ENCODE data around the gene CORO1C.

Gene CORO1C

DNA sequence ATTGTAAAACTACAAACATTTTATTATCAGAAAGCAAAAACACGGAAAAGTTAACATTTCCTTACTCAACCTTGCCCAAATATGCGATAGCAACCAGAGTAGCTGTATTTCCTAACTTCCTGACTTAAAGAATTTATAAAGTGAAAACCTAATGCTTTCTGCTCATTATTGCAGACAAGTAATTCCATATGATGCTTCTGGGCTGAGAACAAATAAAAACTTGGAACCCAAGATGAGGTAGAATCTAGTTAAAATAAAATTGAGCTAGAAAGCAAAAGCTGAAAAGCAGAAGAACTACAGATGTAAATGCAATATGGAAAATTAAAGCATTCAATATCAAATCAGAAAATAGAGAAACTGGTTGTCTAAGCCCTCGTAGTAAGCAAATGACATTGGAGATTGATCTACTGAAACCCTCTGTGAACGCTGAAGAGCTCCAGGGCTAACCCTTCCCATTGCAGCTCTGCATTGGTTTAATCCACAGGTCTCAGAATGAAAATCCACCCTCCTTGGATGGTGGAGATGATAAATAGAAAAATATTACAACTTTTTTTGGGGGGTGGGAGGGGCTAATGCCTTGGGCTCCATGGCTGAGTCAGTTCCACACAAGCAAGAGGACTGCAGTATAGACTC, 40.7 kb downstream of the CORO1C start:
- H3K18ac ChIP-seq (ENCODE audit: low read length) = peak overlapping the region; percentile 86
- peak overlapping the region; percentile 94 for H3K27ac ChIP-seq (ENCODE audit: low read depth, low read length)
- peak overlapping the region; percentile 43 for H3K4ac ChIP-seq (ENCODE audit: low read depth, low read length)
- no peak overlapping the region for H4K12ac ChIP-seq (ENCODE audit: low read depth, low read length)
- H3K14ac ChIP-seq (ENCODE audit: low read length) = peak overlapping the region; percentile 88
- H2AFZ ChIP-seq (ENCODE audit: insufficient read depth, low read length, poor library complexity) = peak overlapping the region; percentile 72
- H4K8ac ChIP-seq (ENCODE audit: low read depth, low read length) = peak overlapping the region; percentile 50
- peak overlapping the region; percentile 96 for H4K91ac ChIP-seq (ENCODE audit: low read depth, low read length)
- DNase-seq = peak in 1 of 2 donors; percentile 2
- H3K4me1 ChIP-seq (ENCODE audit: control insufficient read depth in 1 of 2, insufficient read depth in 2 of 2, low read length in 2 of 2) = peaks cover 23 to 25% of the 10 kb centered on the region in 2 experiments
- H3K4me3 ChIP-seq (ENCODE audit: low read depth, low read length) = no peak overlapping the region
- no CpG with 5 or more reads among the region's 4 CpGs for WGBS (ENCODE audit: extremely low coverage, insufficient coverage, insufficient read length)
- no peak overlapping the region for H3K23ac ChIP-seq (ENCODE audit: low read length)
- H3K36me3 ChIP-seq (ENCODE audit: control insufficient read depth in 1 of 2, insufficient read depth in 2 of 2, low read length in 2 of 2) = peaks cover 3 to 9% of the 10 kb centered on the region in 2 experiments
- peak overlapping the region; percentile 94 for H2BK120ac ChIP-seq (ENCODE audit: insufficient read depth, low read length, poor library complexity)
- peak overlapping the region; percentile 4 for H3K4me2 ChIP-seq (ENCODE audit: low read length)
- H2BK5ac ChIP-seq (ENCODE audit: low read depth, low read length, poor library complexity) = peak overlapping the region; percentile 73
- peaks cover 15% of the 10 kb centered on the region for H3K79me1 ChIP-seq (ENCODE audit: low read length)
- peak overlapping the region; percentile 95 for H2BK12ac ChIP-seq (ENCODE audit: low read length)
- H3K9ac ChIP-seq (ENCODE audit: low read length) = no peak overlapping the region
- no peaks in the 10 kb centered on the region for H3K27me3 ChIP-seq (ENCODE audit: insufficient read depth, low read length)
- peak overlapping the region; percentile 95 for H2AK5ac ChIP-seq (ENCODE audit: low read length)
- H3K9me3 ChIP-seq (ENCODE audit: insufficient read depth, low read depth, low read length) = no peaks in the 10 kb centered on the region
- peaks cover 13% of the 10 kb centered on the region for H3K79me2 ChIP-seq (ENCODE audit: control insufficient read depth, insufficient read depth, low read length, poor library complexity)

DNA sequence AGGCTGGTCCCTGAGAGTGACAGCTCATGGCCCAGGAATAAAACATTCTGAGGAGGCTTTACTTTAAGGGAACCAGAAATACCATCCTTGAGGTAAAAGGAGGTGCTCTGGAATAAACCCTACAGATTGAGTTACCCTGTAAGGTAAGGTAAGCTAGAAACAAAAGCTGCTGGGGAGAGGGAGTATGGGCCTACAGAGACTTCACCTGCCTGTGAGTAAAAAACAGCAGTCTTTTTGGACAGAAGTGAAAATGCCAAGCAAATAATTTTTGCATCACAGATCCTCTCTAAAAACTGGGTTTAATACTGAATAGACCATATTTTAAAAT, 41.2 kb downstream of the CORO1C start:
- Histone ChIP-seq H3K4me2 (ENCODE audit: low read length) (no peak overlapping the region), H3K4me3 (ENCODE audit: low read depth, low read length) (no peak overlapping the region), H3K14ac (ENCODE audit: low read length) (no peak overlapping the region), H4K8ac (ENCODE audit: low read depth, low read length) (no peak overlapping the region), H2BK120ac (ENCODE audit: insufficient read depth, low read length, poor library complexity) (peak overlapping the region; percentile 19), H3K4ac (ENCODE audit: low read depth, low read length) (no peak overlapping the region), H2AK5ac (ENCODE audit: low read length) (peak overlapping the region; percentile 3), H3K9me3 (ENCODE audit: insufficient read depth, low read depth, low read length) (no peaks in the 10 kb centered on the region), H2AFZ (ENCODE audit: insufficient read depth, low read length, poor library complexity) (no peak overlapping the region), H3K18ac (ENCODE audit: low read length) (no peak overlapping the region), H3K79me1 (ENCODE audit: low read length) (peaks cover 15% of the 10 kb centered on the region), H4K91ac (ENCODE audit: low read depth, low read length) (peak overlapping the region; percentile 41), H3K79me2 (ENCODE audit: control insufficient read depth, insufficient read depth, low read length, poor library complexity) (peaks cover 12% of the 10 kb centered on the region), H3K4me1 (ENCODE audit: control insufficient read depth in 1 of 2, insufficient read depth in 2 of 2, low read length in 2 of 2) (peaks cover 23 to 24% of the 10 kb centered on the region in 2 experiments), H3K9ac (ENCODE audit: low read length) (no peak overlapping the region), H2BK12ac (ENCODE audit: low read length) (peak overlapping the region; percentile 25), H4K12ac (ENCODE audit: low read depth, low read length) (no peak overlapping the region), H3K27ac (ENCODE audit: low read depth, low read length) (peak overlapping the region; percentile 63), H3K27me3 (ENCODE audit: insufficient read depth, low read length) (no peaks in the 10 kb centered on the region), H2BK5ac (ENCODE audit: low read depth, low read length, poor library complexity) (peak overlapping the region; percentile 15), H3K23ac (ENCODE audit: low read length) (no peak overlapping the region), H3K36me3 (ENCODE audit: control insufficient read depth in 1 of 2, insufficient read depth in 2 of 2, low read length in 2 of 2) (peaks cover 3 to 9% of the 10 kb centered on the region in 2 experiments)
- no peak for DNase-seq

DNA sequence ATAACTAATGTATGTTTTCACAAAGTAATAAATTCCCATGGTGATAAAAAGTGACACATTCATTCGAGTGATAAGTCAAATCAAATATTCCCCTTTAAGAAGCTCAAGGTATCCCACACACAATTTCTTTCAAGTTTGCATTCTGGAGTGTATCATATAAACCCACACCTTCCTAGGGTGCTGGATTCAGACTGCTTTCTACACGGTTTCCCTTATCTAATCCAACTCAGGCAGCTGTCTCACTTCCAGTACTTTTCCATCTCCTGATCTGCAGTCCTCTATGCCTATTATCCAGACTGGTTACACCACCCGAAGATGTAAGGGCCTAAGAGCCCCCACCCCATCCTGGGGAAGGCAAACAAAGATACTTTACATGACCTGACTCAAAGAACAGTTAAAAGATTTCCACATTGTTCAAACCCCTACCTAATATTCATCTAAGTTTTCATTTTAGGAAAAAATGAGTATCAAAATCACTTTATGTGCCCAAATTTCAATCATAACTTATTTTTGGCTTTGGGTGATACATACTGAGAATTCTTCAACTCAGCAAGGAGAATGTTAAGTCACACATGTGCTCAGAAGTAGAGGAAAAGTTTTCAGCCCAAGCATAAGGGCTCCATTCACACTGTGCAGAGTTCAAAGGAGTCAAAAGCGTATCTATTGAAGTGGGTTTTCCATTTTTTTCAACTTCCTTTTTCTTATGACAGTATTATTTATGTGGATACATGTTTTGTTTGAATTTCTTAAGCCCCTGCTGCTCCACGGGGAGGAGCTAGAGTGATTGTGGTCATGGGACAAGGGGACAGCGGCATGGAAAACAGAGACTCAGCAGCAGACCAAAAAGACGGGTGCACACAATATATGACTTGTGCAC, 41.8 kb downstream of the CORO1C start:
- H3K14ac ChIP-seq (ENCODE audit: low read length) = no peak overlapping the region
- WGBS (ENCODE audit: extremely low coverage, insufficient coverage, insufficient read length) = no CpG with 5 or more reads among the region's 7 CpGs

DNA sequence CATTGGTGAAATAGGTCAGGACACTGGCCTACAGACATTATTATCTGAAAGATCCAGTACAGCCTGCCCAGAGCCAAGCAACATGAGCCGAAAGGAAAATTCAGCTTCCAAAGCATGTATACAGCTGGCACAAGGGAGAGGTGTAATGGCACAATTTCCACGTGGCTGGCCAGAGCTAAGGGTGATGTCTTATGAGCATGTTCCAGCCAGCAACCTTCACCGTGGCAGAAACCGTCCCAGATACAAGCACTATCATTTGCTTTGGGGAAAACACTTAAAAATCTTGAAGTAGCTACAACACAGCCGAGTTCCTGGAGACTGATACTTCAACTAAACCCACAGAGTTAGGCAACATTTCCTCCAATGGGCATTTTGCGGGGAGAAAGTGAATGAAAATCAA, 44.5 kb downstream of the CORO1C start:
- no CpG with 5 or more reads among the region's 6 CpGs for WGBS (ENCODE audit: extremely low coverage, insufficient coverage, insufficient read length)

More for the DNA sequence above, 41.8 kb downstream of the CORO1C start:
- H2BK120ac ChIP-seq (ENCODE audit: insufficient read depth, low read length, poor library complexity) = peak overlapping the region; percentile 19
- peaks cover 15% of the 10 kb centered on the region for H3K79me1 ChIP-seq (ENCODE audit: low read length)
- H2AK5ac ChIP-seq (ENCODE audit: low read length) = peak overlapping the region; percentile 3
- no peak overlapping the region for H3K9ac ChIP-seq (ENCODE audit: low read length)
- no peaks in the 10 kb centered on the region for H3K9me3 ChIP-seq (ENCODE audit: insufficient read depth, low read depth, low read length)
- no peak overlapping the region for H3K4ac ChIP-seq (ENCODE audit: low read depth, low read length)
- H4K12ac ChIP-seq (ENCODE audit: low read depth, low read length) = no peak overlapping the region
- H4K91ac ChIP-seq (ENCODE audit: low read depth, low read length) = peak overlapping the region; percentile 41
- H3K4me2 ChIP-seq (ENCODE audit: low read length) = no peak overlapping the region
- peaks cover 9% of the 10 kb centered on the region for H3K79me2 ChIP-seq (ENCODE audit: control insufficient read depth, insufficient read depth, low read length, poor library complexity)
- DNase-seq = peak in 1 of 2 donors; percentile 43
- H4K8ac ChIP-seq (ENCODE audit: low read depth, low read length) = no peak overlapping the region
- H3K23ac ChIP-seq (ENCODE audit: low read length) = no peak overlapping the region
- no peak overlapping the region for H3K4me3 ChIP-seq (ENCODE audit: low read depth, low read length)
- H2BK12ac ChIP-seq (ENCODE audit: low read length) = peak overlapping the region; percentile 25
- no peak overlapping the region for H3K18ac ChIP-seq (ENCODE audit: low read length)
- H3K36me3 ChIP-seq (ENCODE audit: control insufficient read depth in 1 of 2, insufficient read depth in 2 of 2, low read length in 2 of 2) = peaks cover 0 to 5% of the 10 kb centered on the region in 2 experiments
- H3K4me1 ChIP-seq (ENCODE audit: control insufficient read depth in 1 of 2, insufficient read depth in 2 of 2, low read length in 2 of 2) = peaks cover 20 to 21% of the 10 kb centered on the region in 2 experiments
- peak overlapping the region; percentile 15 for H2BK5ac ChIP-seq (ENCODE audit: low read depth, low read length, poor library complexity)
- peak overlapping the region; percentile 52 for H2AFZ ChIP-seq (ENCODE audit: insufficient read depth, low read length, poor library complexity)
- no peaks in the 10 kb centered on the region for H3K27me3 ChIP-seq (ENCODE audit: insufficient read depth, low read length)
- peak overlapping the region; percentile 63 for H3K27ac ChIP-seq (ENCODE audit: low read depth, low read length)

More for the DNA sequence above, 44.5 kb downstream of the CORO1C start:
- H3K4me3 ChIP-seq (ENCODE audit: low read depth, low read length) = no peak overlapping the region
- no peak overlapping the region for H4K91ac ChIP-seq (ENCODE audit: low read depth, low read length)
- H2AK5ac ChIP-seq (ENCODE audit: low read length) = no peak overlapping the region
- no peak overlapping the region for H2BK12ac ChIP-seq (ENCODE audit: low read length)
- H3K4me1 ChIP-seq (ENCODE audit: control insufficient read depth in 1 of 2, insufficient read depth in 2 of 2, low read length in 2 of 2) = peaks cover 13 to 14% of the 10 kb centered on the region in 2 experiments
- peaks cover 5% of the 10 kb centered on the region for H3K79me2 ChIP-seq (ENCODE audit: control insufficient read depth, insufficient read depth, low read length, poor library complexity)
- no peak overlapping the region for H4K12ac ChIP-seq (ENCODE audit: low read depth, low read length)
- H2AFZ ChIP-seq (ENCODE audit: insufficient read depth, low read length, poor library complexity) = no peak overlapping the region
- H3K14ac ChIP-seq (ENCODE audit: low read length) = no peak overlapping the region
- no peak overlapping the region for H4K8ac ChIP-seq (ENCODE audit: low read depth, low read length)
- no peaks in the 10 kb centered on the region for H3K27me3 ChIP-seq (ENCODE audit: insufficient read depth, low read length)
- no peak overlapping the region for H2BK5ac ChIP-seq (ENCODE audit: low read depth, low read length, poor library complexity)
- H3K36me3 ChIP-seq (ENCODE audit: control insufficient read depth in 1 of 2, insufficient read depth in 2 of 2, low read length in 2 of 2) = peaks cover 2 to 5% of the 10 kb centered on the region in 2 experiments
- H3K23ac ChIP-seq (ENCODE audit: low read length) = peak overlapping the region; percentile 37
- H3K18ac ChIP-seq (ENCODE audit: low read length) = no peak overlapping the region
- no peak for DNase-seq
- no peak overlapping the region for H3K27ac ChIP-seq (ENCODE audit: low read depth, low read length)
- no peak overlapping the region for H2BK120ac ChIP-seq (ENCODE audit: insufficient read depth, low read length, poor library complexity)
- H3K9me3 ChIP-seq (ENCODE audit: insufficient read depth, low read depth, low read length) = no peaks in the 10 kb centered on the region
- H3K79me1 ChIP-seq (ENCODE audit: low read length) = peaks cover 9% of the 10 kb centered on the region
- no peak overlapping the region for H3K9ac ChIP-seq (ENCODE audit: low read length)
- H3K4me2 ChIP-seq (ENCODE audit: low read length) = no peak overlapping the region
- peak overlapping the region; percentile 27 for H3K4ac ChIP-seq (ENCODE audit: low read depth, low read length)
